ENCODE data around the gene CCDC106.

CCDC106 gene

DNA sequence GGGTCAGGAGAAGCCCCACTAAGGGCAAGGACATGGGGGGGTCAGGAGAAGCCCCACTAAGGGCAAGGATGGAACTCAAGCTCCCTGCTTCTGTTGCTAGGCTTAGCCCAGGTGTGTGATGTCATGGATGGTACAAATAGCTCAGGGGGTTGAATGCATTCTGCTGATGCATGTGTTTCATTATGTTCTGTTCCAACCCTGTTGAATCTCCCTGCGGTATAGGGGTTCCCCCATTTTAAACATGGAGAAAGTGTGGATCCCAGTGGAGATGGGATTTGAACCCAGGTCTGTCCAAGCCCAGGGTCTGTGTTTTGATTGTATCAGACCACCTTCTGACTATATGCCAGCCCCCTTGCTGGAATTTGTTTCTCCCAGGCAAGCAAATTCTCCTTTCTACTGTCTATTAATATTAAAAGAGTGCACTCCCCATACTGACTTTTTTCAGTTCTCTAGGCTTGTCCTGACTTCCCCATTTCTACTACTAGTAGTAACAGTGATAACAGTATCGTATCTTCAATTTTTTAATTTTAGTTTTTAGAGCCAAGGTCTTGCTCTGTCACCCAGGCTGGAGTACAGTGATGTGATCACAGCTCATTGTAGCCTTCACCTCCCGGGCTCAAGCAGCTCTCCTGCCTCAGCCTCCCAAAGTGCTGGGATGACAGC, 35.9 kb upstream of the CCDC106 start:
- Histone ChIP-seq H3K27ac (no peak overlapping the region), H3K4me3 (ENCODE audit: low read depth, low read length) (no peak overlapping the region), H3K27me3 (replicated peaks) (no peaks in the 10 kb centered on the region), H3K36me3 (replicated peaks) (peaks cover 25% of the 10 kb centered on the region)
- TF ChIP-seq, protein P1, sequence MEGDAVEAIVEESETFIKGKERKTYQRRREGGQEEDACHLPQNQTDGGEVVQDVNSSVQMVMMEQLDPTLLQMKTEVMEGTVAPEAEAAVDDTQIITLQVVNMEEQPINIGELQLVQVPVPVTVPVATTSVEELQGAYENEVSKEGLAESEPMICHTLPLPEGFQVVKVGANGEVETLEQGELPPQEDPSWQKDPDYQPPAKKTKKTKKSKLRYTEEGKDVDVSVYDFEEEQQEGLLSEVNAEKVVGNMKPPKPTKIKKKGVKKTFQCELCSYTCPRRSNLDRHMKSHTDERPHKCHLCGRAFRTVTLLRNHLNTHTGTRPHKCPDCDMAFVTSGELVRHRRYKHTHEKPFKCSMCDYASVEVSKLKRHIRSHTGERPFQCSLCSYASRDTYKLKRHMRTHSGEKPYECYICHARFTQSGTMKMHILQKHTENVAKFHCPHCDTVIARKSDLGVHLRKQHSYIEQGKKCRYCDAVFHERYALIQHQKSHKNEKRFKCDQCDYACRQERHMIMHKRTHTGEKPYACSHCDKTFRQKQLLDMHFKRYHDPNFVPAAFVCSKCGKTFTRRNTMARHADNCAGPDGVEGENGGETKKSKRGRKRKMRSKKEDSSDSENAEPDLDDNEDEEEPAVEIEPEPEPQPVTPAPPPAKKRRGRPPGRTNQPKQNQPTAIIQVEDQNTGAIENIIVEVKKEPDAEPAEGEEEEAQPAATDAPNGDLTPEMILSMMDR (IDR thresholded peaks at IDR 0.05; ENCODE audit: low read depth, low read length, missing control alignments) = no peak
- no peak for DNase-seq
- in situ Hi-C loops (cut with HindIII; ENCODE audit: low pct_ligation_motif_present, low sequenced_read_pairs) = loop anchor here (25.0 kb wide), 1 partner anchor 225 kb away; the partner anchor contains the start of genes RPL28, TMEM190 and TMEM238

DNA sequence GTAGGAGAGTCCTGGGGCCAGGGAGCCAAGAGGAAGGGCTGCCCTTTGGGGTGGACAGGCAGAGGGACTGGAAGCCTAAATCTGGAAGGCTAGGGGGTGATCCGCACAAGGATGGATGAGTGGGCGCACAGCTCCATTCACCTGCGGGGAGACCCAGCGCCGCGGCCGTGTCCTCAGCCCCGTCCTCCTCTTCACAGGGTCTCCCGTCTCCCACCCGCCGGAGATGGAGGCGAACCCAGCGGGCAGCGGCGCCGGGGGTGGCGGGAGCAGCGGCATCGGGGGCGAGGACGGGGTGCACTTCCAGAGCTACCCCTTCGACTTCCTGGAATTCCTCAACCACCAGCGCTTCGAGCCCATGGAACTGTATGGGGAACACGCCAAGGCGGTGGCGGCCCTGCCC, 34.6 kb upstream of the CCDC106 start:
- in situ Hi-C loops (cut with HindIII; ENCODE audit: low pct_ligation_motif_present, low sequenced_read_pairs) = loop anchor here (25.0 kb wide), 1 partner anchor 226 kb away; the partner anchor contains the start of genes RPL28, TMEM190 and TMEM238

DNA sequence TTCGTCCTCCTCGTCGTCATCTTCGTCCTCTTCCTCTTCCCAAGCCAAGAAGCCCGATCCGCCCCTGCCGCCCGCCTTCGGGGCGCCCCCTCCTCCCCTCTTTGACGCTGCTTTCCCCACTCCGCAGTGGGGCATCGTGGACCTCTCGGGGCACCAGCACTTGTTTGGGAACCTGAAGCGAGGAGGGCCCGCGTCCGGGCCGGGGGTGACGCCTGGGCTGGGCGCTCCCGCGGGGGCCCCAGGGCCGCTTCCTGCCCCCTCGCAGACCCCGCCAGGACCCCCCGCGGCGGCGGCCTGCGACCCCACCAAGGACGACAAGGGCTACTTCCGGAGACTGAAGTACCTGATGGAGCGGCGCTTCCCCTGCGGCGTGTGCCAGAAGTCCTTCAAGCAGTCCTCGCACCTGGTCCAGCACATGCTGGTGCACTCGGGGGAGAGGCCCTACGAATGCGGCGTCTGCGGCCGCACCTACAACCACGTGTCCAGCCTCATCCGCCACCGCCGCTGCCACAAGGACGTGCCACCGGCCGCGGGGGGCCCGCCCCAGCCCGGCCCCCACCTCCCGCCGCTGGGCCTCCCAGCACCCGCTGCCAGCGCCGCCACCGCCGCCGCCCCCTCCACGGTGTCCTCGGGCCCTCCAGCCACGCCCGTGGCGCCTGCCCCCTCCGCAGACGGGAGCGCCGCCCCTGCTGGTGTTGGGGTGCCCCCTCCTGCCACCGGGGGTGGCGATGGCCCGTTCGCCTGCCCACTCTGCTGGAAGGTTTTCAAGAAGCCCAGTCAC, 33.9 kb upstream of the CCDC106 start:
- in situ Hi-C loops (cut with HindIII; ENCODE audit: low pct_ligation_motif_present, low sequenced_read_pairs) = loop anchor here (25.0 kb wide), 1 partner anchor 227 kb away; the partner anchor contains the start of genes RPL28, TMEM190 and TMEM238
- Histone ChIP-seq H3K27me3 (replicated peaks) (no peaks in the 10 kb centered on the region), H3K36me3 (replicated peaks) (peaks cover 35% of the 10 kb centered on the region), H3K4me3 (ENCODE audit: low read depth, low read length) (no peak overlapping the region), H3K27ac (no peak overlapping the region)
- DNase-seq = no peak
- TF ChIP-seq, protein P1 (IDR thresholded peaks at IDR 0.05; ENCODE audit: low read depth, low read length, missing control alignments) = no peak

More for the DNA sequence above, 34.6 kb upstream of the CCDC106 start:
- no peak overlapping the region for H3K4me3 ChIP-seq (ENCODE audit: low read depth, low read length)
- H3K36me3 ChIP-seq (replicated peaks) = peaks cover 35% of the 10 kb centered on the region
- TF ChIP-seq, protein P1 (IDR thresholded peaks at IDR 0.05; ENCODE audit: low read depth, low read length, missing control alignments) = no peak
- no peaks in the 10 kb centered on the region for H3K27me3 ChIP-seq (replicated peaks)
- DNase-seq = no peak
- no peak overlapping the region for H3K27ac ChIP-seq

DNA sequence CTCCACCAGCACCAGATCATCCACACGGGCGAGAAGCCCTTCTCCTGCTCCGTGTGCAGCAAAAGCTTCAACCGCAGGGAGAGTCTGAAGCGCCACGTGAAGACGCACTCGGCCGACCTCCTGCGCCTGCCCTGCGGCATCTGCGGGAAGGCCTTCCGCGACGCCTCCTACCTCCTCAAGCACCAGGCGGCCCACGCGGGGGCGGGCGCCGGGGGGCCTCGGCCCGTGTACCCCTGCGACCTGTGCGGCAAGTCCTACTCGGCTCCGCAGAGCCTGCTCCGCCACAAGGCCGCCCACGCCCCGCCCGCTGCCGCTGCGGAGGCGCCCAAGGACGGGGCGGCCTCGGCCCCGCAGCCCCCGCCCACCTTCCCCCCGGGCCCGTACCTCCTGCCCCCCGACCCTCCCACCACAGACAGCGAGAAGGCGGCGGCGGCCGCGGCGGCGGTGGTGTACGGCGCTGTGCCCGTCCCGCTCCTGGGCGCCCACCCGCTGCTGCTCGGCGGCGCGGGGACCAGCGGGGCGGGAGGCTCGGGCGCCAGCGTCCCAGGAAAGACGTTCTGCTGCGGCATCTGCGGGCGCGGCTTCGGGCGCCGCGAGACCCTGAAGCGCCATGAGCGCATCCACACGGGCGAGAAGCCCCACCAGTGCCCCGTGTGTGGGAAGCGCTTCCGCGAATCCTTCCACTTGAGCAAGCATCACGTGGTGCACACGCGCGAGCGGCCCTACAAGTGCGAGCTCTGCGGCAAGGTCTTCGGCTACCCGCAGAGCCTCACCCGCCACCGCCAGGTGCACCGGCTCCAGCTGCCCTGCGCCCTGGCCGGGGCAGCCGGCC, 33.1 kb upstream of the CCDC106 start:
- H3K27ac ChIP-seq = no peak overlapping the region
- no peak overlapping the region for H3K4me3 ChIP-seq (ENCODE audit: low read depth, low read length)
- in situ Hi-C loops (cut with HindIII; ENCODE audit: low pct_ligation_motif_present, low sequenced_read_pairs) = loop anchor here (25.0 kb wide), 1 partner anchor 228 kb away; the partner anchor contains the start of genes RPL28, TMEM190 and TMEM238
- DNase-seq = no peak
- peaks cover 30% of the 10 kb centered on the region for H3K36me3 ChIP-seq (replicated peaks)
- H3K27me3 ChIP-seq (replicated peaks) = no peaks in the 10 kb centered on the region
- TF ChIP-seq, protein P1 (IDR thresholded peaks at IDR 0.05; ENCODE audit: low read depth, low read length, missing control alignments) = no peak

DNA sequence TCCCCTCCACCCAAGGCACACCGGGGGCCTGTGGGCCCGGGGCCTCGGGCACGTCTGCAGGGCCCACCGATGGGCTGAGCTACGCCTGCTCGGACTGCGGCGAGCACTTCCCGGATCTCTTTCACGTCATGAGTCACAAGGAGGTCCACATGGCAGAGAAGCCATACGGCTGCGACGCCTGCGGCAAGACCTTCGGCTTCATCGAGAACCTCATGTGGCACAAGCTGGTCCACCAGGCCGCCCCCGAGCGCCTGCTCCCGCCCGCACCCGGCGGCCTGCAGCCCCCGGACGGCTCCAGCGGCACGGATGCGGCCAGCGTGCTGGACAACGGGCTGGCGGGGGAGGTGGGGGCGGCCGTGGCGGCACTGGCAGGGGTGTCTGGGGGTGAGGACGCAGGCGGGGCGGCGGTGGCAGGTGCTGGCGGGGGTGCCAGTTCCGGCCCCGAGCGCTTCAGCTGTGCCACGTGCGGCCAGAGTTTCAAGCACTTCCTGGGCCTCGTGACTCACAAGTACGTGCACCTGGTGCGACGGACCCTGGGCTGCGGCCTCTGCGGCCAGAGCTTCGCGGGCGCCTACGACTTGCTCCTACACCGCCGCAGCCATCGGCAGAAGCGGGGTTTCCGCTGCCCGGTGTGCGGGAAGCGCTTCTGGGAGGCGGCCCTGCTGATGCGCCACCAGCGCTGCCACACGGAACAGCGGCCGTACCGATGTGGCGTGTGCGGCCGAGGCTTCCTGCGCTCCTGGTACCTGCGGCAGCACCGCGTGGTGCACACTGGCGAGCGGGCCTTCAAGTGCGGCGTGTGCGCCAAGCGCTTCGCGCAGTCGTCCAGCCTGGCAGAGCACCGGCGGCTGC, 32.2 kb upstream of the CCDC106 start:
- TF ChIP-seq, protein P1 (IDR thresholded peaks at IDR 0.05; ENCODE audit: low read depth, low read length, missing control alignments) = no peak
- no peak for DNase-seq
- Histone ChIP-seq H3K4me3 (ENCODE audit: low read depth, low read length) (no peak overlapping the region), H3K27me3 (replicated peaks) (no peaks in the 10 kb centered on the region), H3K36me3 (replicated peaks) (peaks cover 30% of the 10 kb centered on the region), H3K27ac (no peak overlapping the region)
- in situ Hi-C loops (cut with HindIII; ENCODE audit: low pct_ligation_motif_present, low sequenced_read_pairs) = loop anchor here (25.0 kb wide), 1 partner anchor 228 kb away; the partner anchor contains the start of genes RPL28, TMEM190 and TMEM238
